ENCODE measurements around the gene TAAR2.
"Not testable (repeated sequence)": the region's sequence is repeated elsewhere in the genome, so short reads cannot be mapped to it uniquely, and the experiment has no call there.

TAAR2 gene

DNA sequence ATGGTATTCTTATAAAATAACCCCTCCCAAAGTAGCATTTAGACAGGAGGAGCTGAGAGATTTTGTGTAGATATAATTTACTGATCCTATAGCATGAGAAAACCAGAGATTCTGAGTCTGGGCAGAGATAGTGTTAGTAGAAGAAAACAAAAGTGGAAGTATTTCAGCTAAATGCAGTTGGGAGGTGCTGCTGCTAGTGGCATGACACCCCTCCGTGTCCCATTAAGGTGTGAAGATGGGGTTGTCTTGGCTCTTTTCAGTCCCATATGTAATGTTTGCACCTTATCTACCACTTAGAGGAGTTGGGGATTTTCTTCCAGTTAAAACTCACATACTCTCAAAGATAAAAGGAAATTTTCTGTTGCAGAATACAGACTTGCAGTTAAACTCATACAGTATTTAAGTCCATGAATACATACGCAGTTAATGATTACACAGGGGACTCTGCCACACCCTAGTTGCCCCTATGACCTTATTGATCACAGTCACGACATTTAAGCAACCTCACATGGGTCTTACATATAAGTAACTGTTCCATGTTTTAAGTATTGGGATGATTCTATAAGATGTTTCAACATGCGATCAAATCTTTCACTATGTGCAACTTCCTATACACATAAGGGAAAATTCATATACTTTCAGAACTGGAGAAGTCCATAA, 11.5 kb downstream of the TAAR2 start:
- DNase-seq, result no peak

DNA sequence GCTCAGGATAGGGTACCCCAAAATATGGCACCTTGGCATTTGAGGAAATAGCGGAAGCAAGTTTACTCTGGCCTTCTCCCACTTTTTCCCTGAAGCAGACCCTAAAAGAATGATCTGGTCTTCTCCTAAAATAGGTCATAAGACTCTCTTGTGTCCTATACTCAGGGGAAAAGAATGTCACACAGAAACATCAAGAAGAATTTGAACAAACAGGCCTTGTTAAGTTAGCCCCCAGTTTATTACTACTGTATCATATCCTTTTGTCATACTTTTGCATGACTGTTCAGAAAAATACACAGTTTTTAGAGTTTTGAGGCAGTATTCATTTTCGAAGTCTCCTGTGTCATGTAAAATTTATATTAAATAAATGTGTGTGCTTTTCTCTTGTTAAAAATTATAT, 12.5 kb downstream of the TAAR2 start:
- no peak for DNase-seq

DNA sequence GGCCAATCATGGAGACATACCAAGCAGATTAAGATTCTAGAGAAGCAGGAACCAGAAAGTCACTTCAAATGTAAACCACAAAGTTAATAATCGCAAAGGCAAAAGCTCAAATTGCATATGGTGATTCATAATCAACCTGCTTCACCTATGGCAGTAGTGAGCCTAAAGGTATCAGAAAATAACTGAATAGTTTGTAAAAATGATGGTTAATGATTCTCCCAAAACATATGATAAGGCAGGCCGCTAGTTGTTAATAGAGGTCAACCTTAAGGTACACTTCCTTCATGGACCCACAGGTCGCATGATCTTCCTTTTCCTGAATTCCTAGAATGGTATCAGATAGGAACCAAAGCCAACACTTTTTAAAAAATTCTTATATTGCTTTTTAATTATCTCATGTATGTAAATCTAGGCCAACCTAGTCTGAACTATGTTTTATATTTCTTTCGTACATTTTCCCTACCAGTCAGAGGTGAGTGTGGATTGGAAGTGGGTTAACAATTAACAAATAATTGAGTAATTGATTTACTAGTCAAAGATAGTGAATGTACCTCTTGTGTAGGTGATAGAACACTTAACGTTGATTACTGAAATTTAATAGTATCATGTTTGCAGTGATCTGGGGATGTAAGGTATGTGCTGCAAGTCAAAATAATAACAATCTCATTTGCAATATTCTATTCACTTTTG, 16.4 kb downstream of the TAAR2 start:
- no peak for DNase-seq

DNA sequence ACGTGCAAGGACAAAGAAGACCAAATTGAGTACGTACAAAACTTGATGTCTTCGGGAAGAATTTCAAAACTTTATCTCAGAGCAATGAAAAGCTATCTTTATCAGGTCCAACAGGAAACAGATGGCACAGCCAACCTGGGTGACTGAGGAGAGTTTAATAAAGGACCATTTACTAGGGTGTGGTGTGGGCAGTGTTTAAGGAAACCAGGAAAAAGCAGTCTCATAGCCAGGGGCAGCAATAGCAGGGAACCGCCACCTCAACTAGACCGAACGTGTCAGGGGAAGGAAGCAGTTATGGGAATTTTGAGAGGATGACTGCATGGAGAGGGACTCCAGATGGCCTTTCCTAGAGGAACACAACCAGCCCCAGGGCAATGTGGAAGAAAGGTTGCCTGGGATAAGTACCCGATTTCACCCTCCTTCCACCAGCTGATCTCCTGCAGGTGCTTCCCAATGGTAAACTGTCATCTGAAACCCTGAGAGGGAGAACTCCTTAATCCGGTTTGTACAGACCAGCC, 19.4 kb downstream of the TAAR2 start:
- no peak for DNase-seq

DNA sequence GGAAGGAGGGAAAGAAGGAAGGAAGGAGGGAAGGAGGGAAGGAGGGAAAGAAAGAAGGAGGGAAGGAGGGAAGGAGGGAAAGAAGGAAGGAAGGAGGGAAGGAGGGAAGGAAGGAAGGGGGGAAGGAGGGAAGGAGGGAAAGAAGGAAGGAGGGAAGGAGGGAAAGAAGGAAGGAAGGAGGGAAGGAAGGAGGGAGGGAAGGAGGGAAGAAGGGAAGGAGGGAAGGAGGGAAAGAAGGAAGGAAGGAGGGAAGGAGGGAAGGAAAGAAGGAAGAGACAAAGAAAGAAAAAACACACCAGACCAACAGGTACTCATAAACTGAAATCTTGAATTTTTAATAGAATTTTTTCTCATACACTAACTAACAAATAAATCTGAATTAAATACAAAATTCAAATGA, 23.2 kb downstream of the TAAR2 start:
- DNase-seq, result not testable (repeated sequence)

DNA sequence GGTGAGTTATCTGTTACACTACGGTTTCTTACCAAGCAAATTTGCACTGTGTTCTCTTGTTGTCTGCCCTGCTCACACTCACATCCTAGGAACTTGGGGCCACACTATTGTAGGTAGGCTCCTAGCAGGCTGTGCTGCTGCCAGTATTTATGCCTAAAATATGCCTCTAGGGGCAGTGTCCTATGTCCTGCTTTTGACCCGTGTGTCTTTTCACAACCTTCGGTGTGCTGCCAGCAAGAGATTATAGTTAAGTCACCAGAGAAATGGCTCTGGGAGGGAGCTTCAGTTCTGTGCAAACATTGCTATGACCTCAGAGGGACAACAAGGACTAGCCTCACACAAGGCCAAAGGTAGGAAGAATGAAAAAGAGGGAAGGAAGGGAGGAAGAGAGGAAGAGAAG, 25.6 kb downstream of the TAAR2 start:
- DNase-seq, result no peak

DNA sequence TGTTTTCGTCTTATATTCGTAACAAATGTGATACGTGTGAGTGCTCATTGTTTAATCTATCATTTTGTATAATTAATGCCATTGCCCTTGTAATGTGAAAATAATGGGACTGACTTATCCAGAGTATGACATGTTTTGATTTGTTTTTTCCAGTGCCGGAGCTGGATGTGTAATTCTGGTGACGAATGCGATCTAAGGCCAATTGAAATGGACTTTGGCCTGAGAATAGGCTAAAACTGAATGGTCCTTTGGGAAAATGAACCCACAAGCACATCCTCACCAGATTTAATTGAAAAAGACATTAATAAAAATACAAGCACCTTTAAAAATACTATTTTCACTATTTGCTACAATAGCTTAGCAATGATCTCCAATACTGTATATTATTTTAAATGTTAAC, 27.9 kb downstream of the TAAR2 start:
- no peak for DNase-seq

DNA sequence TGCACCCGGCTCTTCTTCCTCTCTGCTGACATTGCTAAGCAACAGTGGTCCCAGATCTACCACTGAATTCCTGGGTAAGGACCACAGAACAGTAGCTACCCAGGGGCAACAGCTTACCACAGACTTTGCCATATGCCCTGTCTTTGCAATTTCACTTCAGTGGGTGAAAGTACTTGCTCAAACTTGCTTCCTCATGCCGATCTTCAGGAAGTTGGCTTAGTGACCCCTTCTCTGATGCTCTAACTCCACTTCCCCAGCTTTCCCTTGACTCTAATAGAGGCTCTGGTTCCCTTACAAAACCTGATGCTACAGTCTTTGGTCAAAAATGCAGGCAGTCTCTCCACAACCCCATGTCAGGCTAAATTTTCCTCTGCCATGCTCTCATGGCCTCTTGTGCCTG, 31.2 kb downstream of the TAAR2 start:
- DNase-seq, result no peak

DNA sequence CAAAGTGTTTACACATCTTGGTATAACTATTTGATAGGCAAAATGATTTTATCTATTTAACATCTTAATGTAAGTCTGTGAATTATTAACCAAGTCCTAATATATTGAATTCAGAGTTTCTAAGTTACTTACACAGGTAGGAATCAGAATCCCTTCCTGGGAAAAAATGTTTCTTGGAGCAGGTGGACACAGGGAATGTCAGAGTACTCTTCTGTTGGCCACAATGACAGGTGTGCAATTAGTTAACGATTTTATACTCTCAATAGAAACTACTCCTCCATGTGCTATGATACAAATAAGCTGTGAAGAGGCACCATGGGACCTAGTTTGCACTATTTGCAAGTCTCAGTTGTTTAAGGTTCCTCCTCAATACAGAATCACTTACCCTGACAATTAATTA, 33.7 kb downstream of the TAAR2 start:
- no peak for DNase-seq

DNA sequence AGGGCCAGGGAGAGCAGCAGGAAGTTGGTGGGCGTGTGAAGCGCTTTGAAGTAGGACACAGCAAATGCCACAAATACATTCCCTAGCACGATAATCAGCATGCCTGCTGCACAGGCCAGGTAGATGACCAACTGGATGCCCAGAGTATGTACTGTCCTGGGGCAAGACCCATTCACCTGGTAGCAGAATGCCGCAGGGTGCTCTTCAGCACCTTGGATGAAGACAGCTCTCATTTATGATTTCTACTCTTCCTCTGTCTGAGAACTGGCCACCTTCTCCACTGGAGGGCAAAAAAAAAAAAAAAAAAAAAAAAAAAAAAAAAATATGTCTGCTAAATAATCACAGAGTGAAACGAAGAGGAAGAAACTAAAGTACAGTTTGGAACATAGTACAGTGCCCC, 34.6 kb downstream of the TAAR2 start, which contains the start of gene TAAR5:
Gene TAAR5 (minus strand): TSS at position 288 of the 400 bp plus-strand sequence. CDS start 55 bp downstream, at position 233.
- DNase-seq, result no peak

DNA sequence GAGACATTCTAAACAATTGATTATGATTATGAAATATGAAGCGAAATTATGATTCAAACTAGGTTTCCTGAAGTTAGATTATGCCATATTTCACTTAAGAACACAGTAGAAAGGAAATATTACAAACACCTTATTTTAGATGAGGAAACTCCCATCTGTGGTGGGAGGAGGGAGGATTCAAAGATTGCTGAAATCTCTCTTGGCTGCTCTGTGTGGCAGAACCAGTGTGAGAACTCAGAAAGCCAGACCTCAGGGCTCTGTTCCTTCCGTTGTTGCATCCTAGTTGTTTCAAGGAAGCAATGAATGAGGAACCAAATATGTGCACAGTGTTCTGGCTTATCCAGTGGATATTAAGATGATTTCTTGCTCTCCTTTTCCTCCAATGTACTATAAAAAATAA, 36.7 kb downstream of the TAAR2 start:
- no peak for DNase-seq

DNA sequence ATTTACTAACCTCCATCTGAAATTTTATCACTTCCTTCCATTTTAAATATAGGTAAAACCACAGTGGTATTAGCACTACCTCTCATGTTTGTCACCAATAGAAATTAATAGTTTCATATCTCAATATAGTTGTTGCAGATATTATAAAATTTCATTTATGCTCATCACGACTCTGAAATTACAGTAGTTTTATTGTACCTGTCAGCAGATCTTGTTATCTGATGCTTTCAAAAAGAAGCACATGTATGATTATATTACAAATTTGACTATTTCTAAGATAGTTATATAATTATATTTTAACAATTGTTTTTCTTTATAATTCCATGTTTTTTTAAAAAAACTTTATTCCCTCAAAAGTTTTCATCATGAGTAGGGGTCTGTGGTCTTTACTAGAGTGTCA, 39.4 kb downstream of the TAAR2 start:
- DNase-seq, result no peak

DNA sequence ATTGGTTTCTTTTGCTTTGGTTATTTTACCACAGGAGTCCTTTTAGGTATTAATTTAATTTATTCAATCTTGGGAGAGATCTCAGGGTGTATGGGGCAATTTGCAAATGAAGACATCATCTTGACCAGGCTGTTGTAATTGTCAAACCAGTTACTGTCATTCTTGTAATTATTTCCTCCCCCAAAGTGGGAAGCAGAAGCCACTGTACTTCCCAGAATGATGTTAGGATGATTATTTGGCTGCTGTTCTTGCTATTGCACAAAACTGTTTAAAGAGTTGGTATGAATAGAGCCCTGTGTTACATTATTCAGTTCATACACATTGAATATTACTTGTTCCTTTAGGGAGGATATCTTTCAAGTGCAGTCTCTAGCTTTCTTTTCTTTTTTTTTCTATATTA, 52.3 kb downstream of the TAAR2 start:
- no peak for DNase-seq

DNA sequence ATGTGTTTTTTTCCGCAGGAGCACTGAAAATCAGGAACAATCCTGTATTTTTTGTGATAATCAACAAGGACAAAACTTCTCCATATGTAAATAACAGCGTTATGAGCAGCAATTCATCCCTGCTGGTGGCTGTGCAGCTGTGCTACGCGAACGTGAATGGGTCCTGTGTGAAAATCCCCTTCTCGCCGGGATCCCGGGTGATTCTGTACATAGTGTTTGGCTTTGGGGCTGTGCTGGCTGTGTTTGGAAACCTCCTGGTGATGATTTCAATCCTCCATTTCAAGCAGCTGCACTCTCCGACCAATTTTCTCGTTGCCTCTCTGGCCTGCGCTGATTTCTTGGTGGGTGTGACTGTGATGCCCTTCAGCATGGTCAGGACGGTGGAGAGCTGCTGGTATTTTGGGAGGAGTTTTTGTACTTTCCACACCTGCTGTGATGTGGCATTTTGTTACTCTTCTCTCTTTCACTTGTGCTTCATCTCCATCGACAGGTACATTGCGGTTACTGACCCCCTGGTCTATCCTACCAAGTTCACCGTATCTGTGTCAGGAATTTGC, 53.8 kb downstream of the TAAR2 start, which contains the start of gene TAAR6:
Gene TAAR6 (plus strand): TSS at position 102 of the 557 bp plus-strand sequence. CDS start 0 bp downstream, at position 102.
- no peak for DNase-seq

DNA sequence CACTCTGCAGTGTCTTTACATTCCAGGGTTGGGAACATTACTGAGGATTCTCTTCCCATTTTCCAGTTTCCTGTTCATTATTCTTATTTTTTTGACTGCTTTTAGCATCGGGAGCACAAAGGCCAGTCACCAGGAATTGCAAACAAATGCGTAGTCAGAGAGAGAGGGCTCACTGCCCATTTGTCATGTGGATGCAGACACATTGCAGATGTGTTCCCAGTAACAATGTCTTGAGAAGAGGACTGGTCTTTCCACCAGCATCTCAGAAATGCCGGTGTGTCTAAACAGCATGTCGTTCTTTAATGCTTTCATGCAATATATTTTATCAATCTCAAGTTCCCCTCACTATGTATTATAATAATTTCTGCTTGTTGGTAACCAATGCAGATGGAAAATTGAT, 54.9 kb downstream of the TAAR2 start:
- no peak for DNase-seq

DNA sequence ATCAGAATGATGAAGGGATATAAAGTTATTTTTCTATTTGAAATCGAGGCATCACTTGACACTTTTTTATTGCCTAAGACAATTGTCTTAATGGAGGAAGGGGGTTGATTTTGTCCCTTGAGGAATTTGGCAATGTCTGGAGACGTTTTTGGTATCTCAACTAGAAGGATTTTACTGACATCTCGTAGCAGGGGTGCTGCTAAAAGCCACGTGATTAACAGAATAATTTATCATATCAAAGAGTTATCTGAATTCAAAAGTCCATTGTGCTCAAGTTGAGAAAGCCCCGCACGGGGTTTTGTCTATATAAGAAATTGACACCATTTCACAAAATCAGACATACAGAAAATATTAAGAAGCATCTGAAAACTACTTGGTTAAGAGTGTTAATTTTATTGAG, 55.5 kb downstream of the TAAR2 start:
- DNase-seq, result no peak

DNA sequence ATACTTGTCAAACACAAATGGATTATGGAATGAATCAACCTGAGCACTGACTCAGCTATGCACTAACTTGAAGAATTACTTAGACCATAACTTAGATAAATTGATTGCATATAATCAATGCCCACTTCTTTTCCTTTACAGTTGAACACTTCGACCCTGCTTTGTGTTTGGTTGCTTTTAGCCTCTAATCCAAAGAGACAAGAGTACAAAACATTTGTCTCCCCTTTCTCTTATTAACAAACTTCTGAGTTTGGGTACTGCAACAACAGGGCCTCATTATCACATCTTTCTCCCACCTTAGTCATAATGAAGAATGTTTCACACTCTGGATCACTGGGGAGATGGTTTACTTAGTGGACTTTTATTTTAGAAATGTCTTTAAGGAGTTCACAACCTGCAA, 56.5 kb downstream of the TAAR2 start:
- no peak for DNase-seq
